RWPE2 (cell line): ENCODE measurements around the gene FBXO42.

Source experiments
- ATAC-seq: fragments of 200-7000 bp; cut with Tn5 transposase; 3 replicates; pipeline ENCODE4 v1.9.1; 2021; ENCODE audit warnings: low read depth
- DNase-seq: peaks from one replicate; pipeline ENCODE4 v3.0.0-alpha.2; 2020; ENCODE audit warnings: low spot score
- H3K27ac ChIP-seq: fragments of 450-650 bp; 2 replicates; pipeline ENCODE4 v1.5.1; 2017; ENCODE audit warnings: mild to moderate bottlenecking; ENCODE audit not compliant: poor library complexity, severe bottlenecking
- H3K27me3 ChIP-seq: fragments of 250-450 bp; sonication (Bioruptor Pico); 2 replicates; pipeline ENCODE4 v1.5.1; 2021; ENCODE audit warnings: mild to moderate bottlenecking, moderate library complexity; ENCODE audit not compliant: insufficient read depth, poor library complexity, severe bottlenecking
- H3K36me3 ChIP-seq: fragments of 250-450 bp; sonication (Bioruptor Pico); 2 replicates; pipeline ENCODE4 v1.5.1; 2020; ENCODE audit warnings: low read depth, mild to moderate bottlenecking, moderate library complexity
- H3K4me1 ChIP-seq: fragments of 250-450 bp; sonication (Bioruptor Pico); 2 replicates; pipeline ENCODE4 v1.5.1; 2021; ENCODE audit warnings: mild to moderate bottlenecking, moderate library complexity; ENCODE audit not compliant: insufficient read depth, poor library complexity, severe bottlenecking
- H3K4me3 ChIP-seq: fragments of 250-450 bp; sonication (Bioruptor Pico); 2 replicates; pipeline ENCODE4 v1.5.1; 2021; ENCODE audit warnings: mild to moderate bottlenecking, moderate library complexity; ENCODE audit not compliant: severe bottlenecking
- H3K9me3 ChIP-seq: fragments of 250-450 bp; sonication (Bioruptor Pico); 2 replicates; pipeline ENCODE4 v1.5.1; 2021; ENCODE audit warnings: mild to moderate bottlenecking, moderate library complexity; ENCODE audit not compliant: severe bottlenecking
- CTCF ChIP-seq: fragments of 450-650 bp; IDR thresholded peaks from one replicate; pipeline ENCODE4 v1.5.1; 2017; ENCODE audit warnings: mild to moderate bottlenecking, moderate library complexity; ENCODE audit not compliant: poor library complexity, severe bottlenecking

FBXO42 gene

DNA sequence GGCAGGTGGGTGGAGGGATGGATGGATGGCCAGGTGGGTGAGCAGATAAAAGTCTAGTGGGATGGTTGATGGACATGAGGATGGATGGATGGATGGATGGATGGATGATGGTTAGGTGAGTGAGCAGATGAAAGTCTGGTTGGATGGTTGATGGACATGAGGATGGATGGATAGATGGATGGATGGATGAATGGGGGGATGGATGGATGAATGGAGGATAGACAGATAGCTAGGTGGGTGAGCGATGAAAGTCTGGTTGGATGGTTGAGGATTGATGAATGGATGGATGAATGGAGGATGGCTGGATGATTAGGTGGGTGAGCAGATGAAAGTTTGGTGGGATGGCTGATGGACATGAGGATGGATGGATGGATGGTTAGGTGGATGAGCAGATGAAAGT, 130.8 kb downstream of the FBXO42 start:
- DNase-seq (no peak), ATAC-seq (no peak)
- no peaks in the 10 kb centered on the region for H3K9me3 ChIP-seq
- H3K27me3 ChIP-seq, result no peaks in the 10 kb centered on the region
- H3K36me3 ChIP-seq, result no peaks in the 10 kb centered on the region
- H3K4me1 ChIP-seq, result no peaks in the 10 kb centered on the region
- TF ChIP-seq CTCF, result no peak
- H3K4me3 ChIP-seq, result no peak overlapping the region
- H3K27ac ChIP-seq, result no peak overlapping the region

- ATAC-seq (no peak), DNase-seq (no peak)
- Histone ChIP-seq H3K27me3 (no peaks in the 10 kb centered on the region), H3K4me3 (no peak overlapping the region), H3K36me3 (no peaks in the 10 kb centered on the region), H3K9me3 (no peaks in the 10 kb centered on the region), H3K4me1 (no peaks in the 10 kb centered on the region), H3K27ac (no peak overlapping the region)
- TF ChIP-seq CTCF, result no peak
These were observed 132.2 kb downstream of the FBXO42 start for GRCh38 chr1:16219968-16220500.

GRCh38 chr1:16218674-16219071, 133.6 kb downstream of the FBXO42 start:
- no peak overlapping the region for H3K27ac ChIP-seq
- ATAC-seq (no peak), DNase-seq (no peak)
- no peak for TF ChIP-seq CTCF
- no peaks in the 10 kb centered on the region for H3K9me3 ChIP-seq
- H3K36me3 ChIP-seq, result no peaks in the 10 kb centered on the region
- H3K4me1 ChIP-seq, result no peaks in the 10 kb centered on the region
- no peaks in the 10 kb centered on the region for H3K27me3 ChIP-seq
- H3K4me3 ChIP-seq, result no peak overlapping the region

- no peak overlapping the region for H3K27ac ChIP-seq
- DNase-seq (no peak), ATAC-seq (no peak)
- H3K4me3 ChIP-seq, result no peak overlapping the region
- H3K9me3 ChIP-seq, result no peaks in the 10 kb centered on the region
- no peaks in the 10 kb centered on the region for H3K27me3 ChIP-seq
- H3K36me3 ChIP-seq, result no peaks in the 10 kb centered on the region
- H3K4me1 ChIP-seq, result no peaks in the 10 kb centered on the region
- TF ChIP-seq CTCF, result no peak
These were observed 134.1 kb downstream of the FBXO42 start for GRCh38 chr1:16218014-16218673.
